HL-60 (cell line): ENCODE results near the gene GARRE1.

Experiments used
- CTCF ChIP-seq: IDR thresholded peaks from one replicate; pipeline ENCODE4 v1.5.1; 2011; ENCODE audit warnings: low read length, control low read depth, inconsistent platforms; ENCODE audit not compliant: insufficient read depth
- GABPA ChIP-seq: IDR thresholded peaks from 2 replicates; pipeline ENCODE4 v1.6.1; 2012; ENCODE audit warnings: low read depth
- POLR2AphosphoS5 ChIP-seq: IDR thresholded peaks from 2 replicates; pipeline ENCODE4 v1.6.1; 2012; ENCODE audit warnings: low read depth
- REST ChIP-seq: IDR thresholded peaks from 2 replicates; pipeline ENCODE4 v1.6.1; 2012; ENCODE audit warnings: low read depth; ENCODE audit not compliant: insufficient replicate concordance
- SPI1 ChIP-seq: IDR thresholded peaks from 2 replicates; pipeline ENCODE4 v1.6.1; 2012; ENCODE audit warnings: low read depth, mild to moderate bottlenecking, borderline replicate concordance

GRCh38 chr19:34228347-34228746, 26.0 kb upstream of the GARRE1 start:
- TF ChIP-seq CTCF: no peak
- no peak for TF ChIP-seq GABPA
- TF ChIP-seq REST: no peak
- TF ChIP-seq SPI1: no peak
- TF ChIP-seq POLR2AphosphoS5: no peak
